CD4-positive, CD25-positive, alpha-beta regulatory T cell (primary cell): ENCODE data around the gene C12orf50. TPM values are rescaled to one million over a fixed set of nuclear protein-coding genes. Genes with fewer than 3 reads are reported as not detected.
"Not testable (repeated sequence)": the region's sequence is repeated elsewhere in the genome, so short reads cannot be mapped to it uniquely, and the experiment has no call there.

Experiments
- ATAC-seq, 2 donors: fragments of 150-1000 bp; cut with Tn5 transposase; one replicate each; pipeline ENCODE4 v1.10.0; 2021; ENCODE audit warnings: low read depth in 2 of 2, moderate number of reproducible peaks in 2 of 2, moderate library complexity in 1 of 2
- DNase-seq, 3 donors: peaks; one replicate each; pipeline versions ENCODE4 v3.0.0 to v3.0.0-alpha.2; 2012 to 2022; ENCODE audit warnings: mixed read lengths in 1 of 3
- H3K27ac ChIP-seq: one replicate; pipeline ENCODE4 v1.7.0; 2013; ENCODE audit warnings: mild to moderate bottlenecking, low read length; ENCODE audit not compliant: insufficient read depth, poor library complexity, severe bottlenecking
- H3K27me3 ChIP-seq: one replicate; pipeline ENCODE4 v1.7.0; 2013; ENCODE audit warnings: low read length; ENCODE audit not compliant: control insufficient read depth, insufficient read depth
- H3K36me3 ChIP-seq: one replicate; pipeline ENCODE4 v1.7.0; 2013; ENCODE audit warnings: mild to moderate bottlenecking, low read length, moderate library complexity; ENCODE audit not compliant: control insufficient read depth, insufficient read depth
- H3K4me1 ChIP-seq: 2 replicates; pipeline ENCODE4 v1.7.0; 2013; ENCODE audit warnings: mild to moderate bottlenecking, low read length; ENCODE audit not compliant: insufficient read depth, control insufficient read depth, poor library complexity, severe bottlenecking
- H3K4me3 ChIP-seq: one replicate; pipeline ENCODE4 v1.7.0; 2013; ENCODE audit warnings: low read depth, mild to moderate bottlenecking, low read length, moderate library complexity
- H3K9me3 ChIP-seq, 2 experiments: 1 replicate in 1 of 2; 2 replicates in 1 of 2; pipeline ENCODE4 v1.7.0; 2013; ENCODE audit warnings: low read length in 2 of 2, mild to moderate bottlenecking in 1 of 2, moderate library complexity in 1 of 2; ENCODE audit not compliant: control insufficient read depth in 2 of 2
- H3K27ac Mint-ChIP-seq, 3 donors: one replicate each; pipeline ENCODE4 v1.8.0; 2020 to 2022; ENCODE audit warnings: mild to moderate bottlenecking in 3 of 3, mixed read lengths in 3 of 3, moderate library complexity in 2 of 3
- H3K27me3 Mint-ChIP-seq: one replicate; pipeline ENCODE4 v1.8.0; 2022; ENCODE audit warnings: mild to moderate bottlenecking, mixed read lengths
- H3K36me3 Mint-ChIP-seq: one replicate; pipeline ENCODE4 v1.8.0; 2020; ENCODE audit warnings: mixed read lengths
- H3K4me1 Mint-ChIP-seq, 4 donors: one replicate each; pipeline ENCODE4 v1.8.0; 2020 to 2022; ENCODE audit warnings: mixed read lengths in 4 of 4, mild to moderate bottlenecking in 1 of 4
- H3K4me3 Mint-ChIP-seq, 4 donors: one replicate each; pipeline ENCODE4 v1.8.0; 2020 to 2022; ENCODE audit warnings: mild to moderate bottlenecking in 4 of 4, mixed read lengths in 4 of 4, moderate library complexity in 3 of 4
- H3K9me3 Mint-ChIP-seq, 7 donors: one replicate each; pipeline ENCODE4 v1.8.0; 2020 to 2022; ENCODE audit warnings: mixed read lengths in 7 of 7, mild to moderate bottlenecking in 3 of 7, moderate library complexity in 2 of 7
- polyA plus RNA-seq, 4 donors: library from polyadenylated mRNA; unstranded; fragments of 300-500 nt; fragmentation: Illumina TruSeq; gene quantifications; one replicate each; pipeline ENCODE4 v1.2.3, GENCODE V29; 2021
- total RNA-seq: library from RNA; stranded (reverse); gene quantifications from one replicate; pipeline ENCODE4 v1.2.3, GENCODE V29; 2022

C12orf50 gene
- total and polyA plus RNA-seq, 5 donors from 2014 or later = 0.15 TPM; not detected in 4

GRCh38 chr12:88044035-88044434 lies 14.8 kb upstream of the C12orf50 start:
- ATAC-seq = no peak
- no peaks in the 10 kb centered on the region for H3K27me3 Mint-ChIP-seq

GRCh38 chr12:88037770-88038169 lies 8.6 kb upstream of the C12orf50 start:
- H3K27ac Mint-ChIP-seq = peak overlapping the region in 1 of 3 donors; percentile 35
- H3K4me1 ChIP-seq = peaks cover 23% of the 10 kb centered on the region
- no peaks in the 10 kb centered on the region for H3K36me3 Mint-ChIP-seq
- peaks cover 35 to 73% (median 53%) of the 10 kb centered on the region in 4 donors for H3K4me1 Mint-ChIP-seq
- no peak overlapping the region for H3K4me3 ChIP-seq
- no peaks in the 10 kb centered on the region for H3K9me3 Mint-ChIP-seq
- DNase-seq (no peak), ATAC-seq (no peak)
- peak overlapping the region in 1 of 4 donors; percentile 97 for H3K4me3 Mint-ChIP-seq
- H3K27me3 Mint-ChIP-seq = no peaks in the 10 kb centered on the region
- H3K9me3 ChIP-seq = no peaks in the 10 kb centered on the region
- peaks cover 6% of the 10 kb centered on the region for H3K36me3 ChIP-seq
- H3K27ac ChIP-seq = no peak overlapping the region
- no peaks in the 10 kb centered on the region for H3K27me3 ChIP-seq

More at GRCh38 chr12:88044035-88044434, 14.8 kb upstream of the C12orf50 start:
- no peak for DNase-seq
- Mint-ChIP-seq H3K9me3 (no peaks in the 10 kb centered on the region), H3K27ac (peak overlapping the region in 2 of 3 donors; percentile 60 to 67), H3K36me3 (peaks cover 37% of the 10 kb centered on the region), H3K4me3 (no peak overlapping the region), H3K4me1 (peaks cover 16 to 28% (median 26%) of the 10 kb centered on the region in 4 donors)
- no peaks in the 10 kb centered on the region for H3K4me1 ChIP-seq
- H3K36me3 ChIP-seq = peaks cover 61% of the 10 kb centered on the region
- H3K4me3 ChIP-seq = no peak overlapping the region
- no peaks in the 10 kb centered on the region for H3K27me3 ChIP-seq
- H3K27ac ChIP-seq = no peak overlapping the region
- no peaks in the 10 kb centered on the region for H3K9me3 ChIP-seq

GRCh38 chr12:88036353-88036965 lies 7.3 kb upstream of the C12orf50 start:
- ATAC-seq = no peak
- Mint-ChIP-seq H3K4me3 (peak overlapping the region; percentile 94 to 97 (median 96)), H3K27me3 (no peaks in the 10 kb centered on the region), H3K4me1 (peaks cover 32 to 65% (median 48%) of the 10 kb centered on the region in 4 donors), H3K27ac (peak overlapping the region; percentile 81 to 97 (median 92)), H3K36me3 (no peaks in the 10 kb centered on the region), H3K9me3 (no peaks in the 10 kb centered on the region)
- H3K27me3 ChIP-seq = no peaks in the 10 kb centered on the region
- H3K36me3 ChIP-seq = peaks cover 4% of the 10 kb centered on the region
- H3K4me3 ChIP-seq = peak overlapping the region; percentile 98
- H3K27ac ChIP-seq = no peak overlapping the region
- peak in 1 of 3 donors; percentile 3 for DNase-seq
- H3K9me3 ChIP-seq = no peaks in the 10 kb centered on the region
- peaks cover 23% of the 10 kb centered on the region for H3K4me1 ChIP-seq

GRCh38 chr12:88035907-88036289 lies 6.7 kb upstream of the C12orf50 start:
- Histone ChIP-seq H3K27ac (peak overlapping the region; percentile 75), H3K9me3 (no peaks in the 10 kb centered on the region), H3K4me3 (peak overlapping the region; percentile 98), H3K27me3 (no peaks in the 10 kb centered on the region), H3K36me3 (no peaks in the 10 kb centered on the region), H3K4me1 (peaks cover 23% of the 10 kb centered on the region)
- Mint-ChIP-seq H3K9me3 (no peaks in the 10 kb centered on the region), H3K27ac (peak overlapping the region; percentile 60 to 97 (median 92)), H3K36me3 (no peaks in the 10 kb centered on the region), H3K4me3 (peak overlapping the region; percentile 94 to 97 (median 96)), H3K4me1 (peaks cover 31 to 61% (median 43%) of the 10 kb centered on the region in 4 donors), H3K27me3 (no peaks in the 10 kb centered on the region)
- ATAC-seq (no peak), DNase-seq (no peak)

- no peaks in the 10 kb centered on the region for H3K27me3 Mint-ChIP-seq
- Histone ChIP-seq H3K9me3 (no peaks in the 10 kb centered on the region), H3K27me3 (no peaks in the 10 kb centered on the region), H3K27ac (peak overlapping the region; percentile 75), H3K4me1 (peaks cover 23% of the 10 kb centered on the region), H3K36me3 (no peaks in the 10 kb centered on the region), H3K4me3 (peak overlapping the region; percentile 98)
- ATAC-seq (peak; percentile 98 to 99), DNase-seq (peak; percentile 80 to 90 (median 86))
- H3K4me3 Mint-ChIP-seq = peak overlapping the region; percentile 94 to 97 (median 96)
- H3K9me3 Mint-ChIP-seq = no peaks in the 10 kb centered on the region
- no peaks in the 10 kb centered on the region for H3K36me3 Mint-ChIP-seq
- peaks cover 31 to 57% (median 39%) of the 10 kb centered on the region in 4 donors for H3K4me1 Mint-ChIP-seq
- peak overlapping the region; percentile 91 to 97 (median 92) for H3K27ac Mint-ChIP-seq
Observed at GRCh38 chr12:88035271-88035906, 6.2 kb upstream of the C12orf50 start.

- not testable (repeated sequence) for DNase-seq, H3K27ac ChIP-seq, H3K36me3 Mint-ChIP-seq, H3K27me3 Mint-ChIP-seq, H3K4me3 Mint-ChIP-seq, H3K9me3 Mint-ChIP-seq, H3K4me3 ChIP-seq, H3K27me3 ChIP-seq, H3K9me3 ChIP-seq, ATAC-seq, H3K36me3 ChIP-seq, H3K4me1 ChIP-seq, H3K27ac Mint-ChIP-seq
- H3K4me1 Mint-ChIP-seq = peaks cover 5 to 18% (median 8%) of the 10 kb centered on the region in 4 donors
Observed at GRCh38 chr12:88031161-88031560, 2.0 kb upstream of the C12orf50 start.

GRCh38 chr12:88026196-88026595 lies 3.0 kb downstream of the C12orf50 start:
- H3K36me3 ChIP-seq = no peaks in the 10 kb centered on the region
- H3K4me3 Mint-ChIP-seq = no peak overlapping the region
- no peaks in the 10 kb centered on the region for H3K4me1 Mint-ChIP-seq
- H3K9me3 Mint-ChIP-seq = peaks cover 0 to 2% (median 0%) of the 10 kb centered on the region in 7 donors
- DNase-seq = no peak
- no peak for ATAC-seq
- H3K36me3 Mint-ChIP-seq = no peaks in the 10 kb centered on the region
- H3K27ac ChIP-seq = no peak overlapping the region
- no peak overlapping the region for H3K4me3 ChIP-seq
- H3K27ac Mint-ChIP-seq = no peak overlapping the region
- peaks cover 22% of the 10 kb centered on the region for H3K27me3 Mint-ChIP-seq
- no peaks in the 10 kb centered on the region for H3K4me1 ChIP-seq
- H3K27me3 ChIP-seq = no peaks in the 10 kb centered on the region
- H3K9me3 ChIP-seq = no peaks in the 10 kb centered on the region
